Parathyroid adenoma (tissue), 2 donors: ENCODE measurements around the gene NRXN3.

Experiments
- H2AFZ ChIP-seq: fragments of 300-600 bp; sonication (generic); one replicate; pipeline ENCODE4 v1.7.0; 2017; ENCODE audit warnings: antibody characterized with exemption, mild to moderate bottlenecking
- H3K27ac ChIP-seq: fragments of 300-600 bp; sonication (generic); one replicate; pipeline ENCODE4 v1.7.0; 2017
- H3K27me3 ChIP-seq: fragments of 300-600 bp; sonication (generic); one replicate; pipeline ENCODE4 v1.7.0; 2017; ENCODE audit warnings: low read length; ENCODE audit not compliant: control insufficient read depth, insufficient read depth
- H3K36me3 ChIP-seq: fragments of 300-600 bp; sonication (generic); one replicate; pipeline ENCODE4 v1.7.0; 2017; ENCODE audit warnings: low read length; ENCODE audit not compliant: control insufficient read depth, insufficient read depth
- H3K4me1 ChIP-seq: fragments of 300-600 bp; sonication (generic); one replicate; pipeline ENCODE4 v1.7.0; 2017; ENCODE audit warnings: control low read depth
- H3K4me2 ChIP-seq: fragments of 300-600 bp; sonication (generic); one replicate; pipeline ENCODE4 v1.7.0; 2017; ENCODE audit warnings: low read length
- H3K4me3 ChIP-seq: fragments of 300-600 bp; sonication (generic); one replicate; pipeline ENCODE4 v1.7.0; 2017; ENCODE audit warnings: low read depth, low read length
- H3K79me2 ChIP-seq: fragments of 300-600 bp; sonication (generic); one replicate; pipeline ENCODE4 v1.7.0; 2017; ENCODE audit warnings: control low read depth
- H3K9ac ChIP-seq: fragments of 300-600 bp; sonication (generic); one replicate; pipeline ENCODE4 v1.7.0; 2017; ENCODE audit warnings: mild to moderate bottlenecking
- H3K9me3 ChIP-seq: fragments of 300-600 bp; sonication (generic); one replicate; pipeline ENCODE4 v1.7.0; 2017; ENCODE audit warnings: low read length; ENCODE audit not compliant: control insufficient read depth
- CTCF ChIP-seq: fragments of 300-600 bp; sonication (generic); IDR thresholded peaks from one replicate; pipeline ENCODE4 v1.7.0; 2017; ENCODE audit warnings: antibody characterized with exemption, mild to moderate bottlenecking
- donor health status: primary hyperparathyroidism.

NRXN3 gene

GRCh38 chr14:79352076-79352630, 1182.0 kb downstream of the NRXN3 start:
- Histone ChIP-seq H3K9ac (no peak overlapping the region), H3K4me1 (peaks cover 5% of the 10 kb centered on the region), H3K4me3 (no peak overlapping the region), H3K79me2 (peaks cover 16% of the 10 kb centered on the region), H3K9me3 (no peaks in the 10 kb centered on the region), H3K27ac (no peak overlapping the region), H2AFZ (no peak overlapping the region), H3K36me3 (no peaks in the 10 kb centered on the region), H3K4me2 (no peak overlapping the region), H3K27me3 (no peaks in the 10 kb centered on the region)
- no peak for TF ChIP-seq CTCF

GRCh38 chr14:79354336-79354735, 1184.2 kb downstream of the NRXN3 start:
- Histone ChIP-seq H3K79me2 (peaks cover 12% of the 10 kb centered on the region), H2AFZ (no peak overlapping the region), H3K36me3 (no peaks in the 10 kb centered on the region), H3K27ac (no peak overlapping the region), H3K4me2 (no peak overlapping the region), H3K4me1 (peaks cover 5% of the 10 kb centered on the region), H3K4me3 (no peak overlapping the region), H3K27me3 (no peaks in the 10 kb centered on the region), H3K9me3 (no peaks in the 10 kb centered on the region), H3K9ac (no peak overlapping the region)
- no peak for TF ChIP-seq CTCF

- Histone ChIP-seq H2AFZ (no peak overlapping the region), H3K4me3 (no peak overlapping the region), H3K27ac (no peak overlapping the region), H3K4me1 (peaks cover 5% of the 10 kb centered on the region), H3K27me3 (no peaks in the 10 kb centered on the region), H3K9me3 (no peaks in the 10 kb centered on the region), H3K36me3 (no peaks in the 10 kb centered on the region), H3K9ac (no peak overlapping the region), H3K4me2 (no peak overlapping the region), H3K79me2 (peaks cover 16% of the 10 kb centered on the region)
- peak; percentile 17 for TF ChIP-seq CTCF
These were observed 1185.9 kb downstream of the NRXN3 start for GRCh38 chr14:79356040-79356439.

- no peak overlapping the region for H3K9ac ChIP-seq
- H3K27me3 ChIP-seq = no peaks in the 10 kb centered on the region
- no peak for TF ChIP-seq CTCF
- H3K36me3 ChIP-seq = no peaks in the 10 kb centered on the region
- H3K27ac ChIP-seq = no peak overlapping the region
- H3K4me2 ChIP-seq = no peak overlapping the region
- H3K9me3 ChIP-seq = no peaks in the 10 kb centered on the region
- H3K4me1 ChIP-seq = peaks cover 5% of the 10 kb centered on the region
- no peak overlapping the region for H2AFZ ChIP-seq
- H3K4me3 ChIP-seq = no peak overlapping the region
- peaks cover 19% of the 10 kb centered on the region for H3K79me2 ChIP-seq
These were observed 1187.1 kb downstream of the NRXN3 start for GRCh38 chr14:79357307-79357706.

GRCh38 chr14:79363291-79363690, 1193.1 kb downstream of the NRXN3 start:
- peaks cover 3% of the 10 kb centered on the region for H3K4me1 ChIP-seq
- H3K9me3 ChIP-seq = no peaks in the 10 kb centered on the region
- no peak overlapping the region for H3K27ac ChIP-seq
- no peak overlapping the region for H2AFZ ChIP-seq
- TF ChIP-seq CTCF = no peak
- no peaks in the 10 kb centered on the region for H3K27me3 ChIP-seq
- H3K79me2 ChIP-seq = peaks cover 23% of the 10 kb centered on the region
- no peaks in the 10 kb centered on the region for H3K36me3 ChIP-seq
- no peak overlapping the region for H3K9ac ChIP-seq
- no peak overlapping the region for H3K4me2 ChIP-seq
- no peak overlapping the region for H3K4me3 ChIP-seq
